ENCODE measurements around the gene WDR64.
A peak's percentile ranks its signal among the peaks of the same experiment; 100 is the strongest.

WDR64 gene

GRCh38 chr1:241846862-241847539 lies 194.9 kb downstream of the WDR64 start:
- DNase-seq: no peak

DNA sequence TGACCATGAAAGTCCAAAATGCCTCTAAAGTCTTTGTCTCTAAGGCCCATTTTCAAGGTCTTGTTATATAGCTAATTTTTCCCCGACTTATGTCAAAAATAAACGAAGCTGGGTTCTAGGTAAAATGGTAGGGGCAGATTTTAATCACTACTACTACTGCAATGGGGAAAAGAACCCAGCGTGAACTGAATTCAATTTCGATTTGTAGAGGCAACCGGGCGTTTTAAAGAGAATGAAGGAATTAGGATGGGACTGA lies 195.4 kb downstream of the WDR64 start:
- DNase-seq: no peak

DNA sequence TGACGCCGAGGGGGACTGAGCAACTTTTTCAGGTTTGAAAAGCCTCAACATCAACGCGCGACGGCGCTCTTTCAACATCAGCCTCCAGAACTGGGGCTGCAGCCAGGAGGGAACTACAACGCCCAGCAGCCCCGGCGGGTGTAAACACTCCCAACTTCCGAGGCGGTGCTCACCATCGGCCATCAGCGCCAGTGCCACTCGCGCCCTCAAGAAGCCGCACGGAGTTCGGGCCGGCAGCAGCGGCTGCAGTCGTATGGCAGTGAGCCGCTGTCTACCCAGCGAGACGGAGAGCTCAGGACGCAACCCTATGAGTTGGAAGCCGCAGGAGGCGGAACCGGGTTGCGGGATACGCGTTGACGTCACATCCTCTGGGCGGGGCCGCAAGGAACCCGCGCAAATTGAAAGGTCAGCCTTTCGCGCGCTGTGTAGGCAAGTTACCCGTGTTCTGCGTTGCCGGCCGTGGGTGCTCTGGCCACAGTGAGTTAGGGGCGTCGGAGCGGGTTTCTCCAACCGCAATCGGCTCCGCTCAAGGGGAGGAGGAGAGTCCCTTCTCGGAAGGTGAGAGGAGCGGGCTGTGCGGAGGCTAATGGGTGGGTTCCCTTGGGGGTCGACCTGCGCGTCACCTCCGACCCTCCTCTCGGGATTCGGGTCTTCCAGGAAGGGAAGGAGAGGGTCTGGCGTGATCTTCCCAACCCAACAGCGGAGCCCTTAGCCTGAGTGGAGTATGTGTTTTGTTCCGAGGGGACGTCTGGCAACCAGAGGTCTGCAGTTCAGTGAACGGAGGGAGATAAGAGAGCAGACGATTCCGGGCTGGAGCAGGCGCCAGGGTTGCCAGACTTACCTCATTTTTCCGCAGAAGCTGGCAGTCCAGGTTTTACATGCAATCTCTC lies 196.0 kb downstream of the WDR64 start, which contains the start of gene EXO1:
TSS of gene EXO1 (plus strand) at position 409 of the 890 bp plus-strand sequence. CDS start 2,222 bp downstream, outside the sequence.
- peak in 1 of 2 experiments; percentile 85 for DNase-seq

DNA sequence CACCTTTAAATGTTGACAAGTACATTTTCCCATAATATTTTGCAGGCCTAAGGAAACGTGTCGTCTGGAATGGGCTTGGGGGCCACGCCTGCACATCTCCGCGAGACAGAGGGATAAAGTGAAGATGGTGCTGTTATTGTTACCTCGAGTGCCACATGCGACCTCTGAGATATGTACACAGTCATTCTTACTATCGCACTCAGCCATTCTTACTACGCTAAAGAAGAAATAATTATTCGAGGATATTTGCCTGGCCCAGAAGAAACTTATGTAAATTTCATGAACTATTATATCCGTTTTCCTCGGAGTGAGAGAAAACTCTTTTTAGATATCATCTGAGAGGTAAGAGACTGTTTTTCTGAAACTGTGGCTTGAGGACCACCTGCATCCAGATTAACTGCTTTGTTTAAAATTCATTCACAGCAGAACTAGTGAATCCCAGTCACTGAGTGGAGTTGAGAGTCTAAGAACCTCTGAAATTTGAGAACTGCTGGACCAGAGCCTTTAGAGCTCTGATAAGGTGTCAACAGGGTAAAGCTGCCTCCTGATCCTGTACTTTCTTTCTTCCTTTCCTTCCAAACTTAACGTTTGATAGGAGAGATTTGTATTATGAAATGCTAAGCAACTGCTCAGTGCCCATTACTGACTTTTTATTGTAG lies 196.7 kb downstream of the WDR64 start:
- no peak for DNase-seq

DNA sequence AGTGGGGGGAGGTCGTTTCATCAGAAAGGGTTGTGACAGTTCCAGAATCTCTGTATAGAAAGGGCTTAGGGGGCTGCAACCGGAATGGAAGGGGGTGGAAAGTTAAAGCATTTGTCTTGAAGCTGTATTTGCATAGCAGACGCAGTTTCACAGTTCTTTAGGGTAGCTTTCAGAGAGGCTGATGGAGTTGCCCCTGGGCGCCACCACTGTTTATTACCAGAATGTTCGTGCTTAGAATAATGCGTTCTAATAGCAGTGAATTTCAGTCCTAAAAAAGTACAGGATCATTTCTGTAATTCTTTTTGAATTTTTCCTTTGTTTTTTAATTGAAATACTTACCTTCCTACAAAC lies 197.2 kb downstream of the WDR64 start:
- DNase-seq: no peak

All from cerebellar nuclear complex (tissue), 1 donor.